GM21619 (cell line): ENCODE data around the gene ATAT1.

Experiments used
- ATAC-seq: cut with Tn5 transposase; IDR thresholded peaks from one replicate; pipeline ENCODE4 v1.9.1; 2021; ENCODE audit not compliant: unreplicated experiment

ATAT1 gene

DNA sequence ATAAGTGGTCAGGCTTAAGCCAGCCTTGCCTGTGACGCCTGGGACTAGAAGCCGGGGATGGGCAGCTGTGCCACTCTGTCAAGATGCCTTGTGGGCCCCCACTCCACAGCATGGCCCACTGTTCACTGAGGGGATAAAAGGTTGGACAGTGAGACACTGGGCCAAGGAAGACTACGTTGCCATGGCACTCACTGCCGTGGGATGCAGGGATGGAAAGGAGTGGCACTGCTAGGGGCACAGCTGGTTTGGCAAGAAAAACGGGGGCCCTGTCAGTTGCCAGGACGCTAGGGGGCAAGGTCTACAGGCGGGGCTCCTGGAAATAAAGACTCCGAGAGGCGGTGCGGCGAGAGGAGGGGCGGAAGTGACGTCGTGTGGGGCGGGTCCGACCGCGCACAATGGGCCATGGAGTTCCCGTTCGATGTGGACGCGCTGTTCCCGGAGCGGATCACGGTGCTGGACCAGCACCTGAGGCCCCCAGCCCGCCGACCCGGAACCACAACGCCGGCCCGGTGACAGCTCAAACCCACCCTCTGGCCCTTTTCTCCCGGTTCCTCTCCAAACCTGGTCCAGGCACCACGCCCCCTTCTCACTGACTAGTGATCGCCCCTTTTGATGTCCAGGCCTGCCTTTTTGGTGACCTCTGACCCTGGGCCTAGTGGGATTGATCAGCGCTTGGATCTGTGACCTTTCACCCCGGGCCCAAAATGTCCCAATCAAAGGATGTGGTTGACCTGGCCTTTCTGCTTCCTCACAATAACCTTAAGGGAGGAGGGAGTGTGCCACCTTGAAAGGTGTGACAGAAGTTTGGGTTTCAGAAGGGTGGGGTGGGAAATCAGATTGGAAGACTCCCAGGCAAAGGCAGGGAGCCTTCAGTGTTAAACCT, at the start of gene ATAT1:
TSS of gene ATAT1 (plus strand) at position 391 of the 883 bp plus-strand sequence.
- ATAC-seq: peak; percentile 86

DNA sequence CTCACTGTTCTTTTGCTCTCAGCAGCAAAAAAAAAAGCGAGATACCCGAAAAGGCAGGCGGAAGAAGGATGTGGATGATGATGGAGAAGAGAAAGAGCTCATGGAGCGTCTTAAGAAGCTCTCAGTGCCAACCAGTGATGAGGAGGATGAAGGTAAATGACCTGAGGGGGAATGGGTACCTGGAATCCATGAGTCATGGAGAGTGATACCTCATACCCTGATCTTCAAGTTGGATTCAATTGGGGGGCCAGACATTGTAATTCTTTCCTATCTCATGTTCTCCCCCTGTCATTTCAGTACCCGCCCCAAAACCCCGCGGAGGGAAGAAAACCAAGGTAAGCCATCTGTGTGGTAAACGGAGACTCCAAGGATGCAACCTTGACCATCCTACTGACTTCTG, 48.6 kb upstream of the ATAT1 start:
- no peak for ATAC-seq

DNA sequence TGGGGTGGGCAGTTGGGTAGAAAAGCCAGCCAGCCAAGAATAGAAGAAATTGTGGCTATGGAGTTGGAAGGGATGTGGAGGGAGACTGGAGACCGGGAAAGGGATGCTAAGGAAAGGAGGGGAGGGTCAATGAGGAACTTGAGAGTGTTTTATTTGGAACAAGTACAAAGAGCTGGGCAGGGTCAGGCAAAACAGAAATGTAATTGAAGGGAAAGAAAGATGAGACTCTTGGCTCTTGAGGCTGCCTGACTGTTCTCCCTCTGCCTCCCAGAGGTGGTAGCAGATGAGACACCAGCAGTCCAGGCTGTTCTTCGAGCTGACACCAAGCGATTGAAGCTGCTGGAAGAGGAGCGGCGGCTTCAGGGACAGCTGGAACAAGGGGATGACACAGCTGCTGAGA, 42.8 kb upstream of the ATAT1 start:
- ATAC-seq: no peak

DNA sequence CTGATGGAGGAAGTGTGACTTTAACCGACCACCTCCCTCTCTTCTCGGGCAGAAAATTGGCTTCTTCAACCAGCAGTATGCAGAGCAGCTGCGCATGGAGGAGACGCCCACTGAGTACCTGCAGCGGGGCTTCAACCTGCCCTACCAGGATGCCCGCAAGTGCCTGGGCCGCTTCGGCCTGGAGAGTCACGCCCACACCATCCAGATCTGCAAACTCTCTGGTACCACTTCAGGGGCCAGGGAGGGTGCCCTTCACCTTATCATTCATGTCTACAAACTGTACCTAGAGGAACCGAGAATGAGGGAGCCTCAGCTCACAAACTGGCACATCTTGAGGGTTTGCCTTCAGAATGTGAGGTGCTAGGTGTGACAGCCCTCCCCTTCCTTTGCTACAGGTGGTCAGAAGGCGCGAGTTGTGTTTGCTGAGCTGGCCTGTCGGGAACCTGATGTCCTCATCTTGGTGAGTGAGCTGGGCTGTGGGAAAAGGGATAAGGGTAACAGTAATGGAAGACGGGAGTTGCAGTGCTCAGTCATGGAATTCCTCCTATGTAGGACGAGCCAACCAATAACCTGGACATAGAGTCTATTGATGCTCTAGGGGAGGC, 36.8 kb upstream of the ATAT1 start:
- ATAC-seq: no peak

DNA sequence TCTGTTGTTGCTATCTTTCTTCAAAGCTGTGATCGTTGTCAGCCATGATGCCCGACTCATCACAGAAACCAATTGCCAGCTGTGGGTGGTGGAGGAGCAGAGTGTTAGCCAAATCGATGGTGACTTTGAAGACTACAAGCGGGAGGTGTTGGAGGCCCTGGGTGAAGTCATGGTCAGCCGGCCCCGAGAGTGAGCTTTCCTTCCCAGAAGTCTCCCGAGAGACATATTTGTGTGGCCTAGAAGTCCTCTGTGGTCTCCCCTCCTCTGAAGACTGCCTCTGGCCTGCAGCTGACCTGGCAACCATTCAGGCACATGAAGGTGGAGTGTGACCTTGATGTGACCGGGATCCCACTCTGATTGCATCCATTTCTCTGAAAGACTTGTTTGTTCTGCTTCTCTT, 36.2 kb upstream of the ATAT1 start:
- no peak for ATAC-seq

DNA sequence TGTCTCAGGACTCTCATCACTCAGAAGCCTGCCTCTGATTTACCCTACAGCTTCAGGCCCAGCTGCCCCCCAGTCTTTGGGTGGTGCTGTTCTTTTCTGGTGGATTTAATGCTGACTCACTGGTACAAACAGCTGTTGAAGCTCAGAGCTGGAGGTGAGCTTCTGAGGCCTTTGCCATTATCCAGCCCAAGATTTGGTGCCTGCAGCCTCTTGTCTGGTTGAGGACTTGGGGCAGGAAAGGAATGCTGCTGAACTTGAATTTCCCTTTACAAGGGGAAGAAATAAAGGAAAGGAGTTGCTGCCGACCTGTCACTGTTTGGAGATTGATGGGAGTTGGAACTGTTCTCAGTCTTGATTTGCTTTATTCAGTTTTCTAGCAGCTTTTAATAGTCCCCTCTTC, 35.7 kb upstream of the ATAT1 start:
- no peak for ATAC-seq

DNA sequence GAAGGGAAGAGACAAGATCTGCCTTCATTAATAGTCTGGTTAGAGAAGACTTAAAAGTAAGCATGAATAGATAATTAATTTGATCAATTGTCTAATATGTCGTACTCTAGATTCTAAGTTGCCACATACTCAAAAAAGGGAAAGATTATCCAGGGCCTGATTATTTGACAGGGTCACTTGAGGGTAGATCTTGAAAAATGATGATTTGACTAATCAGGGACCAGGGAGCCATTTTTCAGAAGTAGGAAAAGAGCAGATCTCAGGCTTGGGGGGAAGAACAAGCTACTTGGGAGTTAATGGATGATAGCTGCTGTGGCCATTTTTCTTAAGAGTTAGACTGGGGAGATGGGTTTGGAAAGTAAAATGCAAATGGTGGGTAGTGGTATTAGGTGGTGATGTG, 34.4 kb upstream of the ATAT1 start:
- ATAC-seq: no peak

DNA sequence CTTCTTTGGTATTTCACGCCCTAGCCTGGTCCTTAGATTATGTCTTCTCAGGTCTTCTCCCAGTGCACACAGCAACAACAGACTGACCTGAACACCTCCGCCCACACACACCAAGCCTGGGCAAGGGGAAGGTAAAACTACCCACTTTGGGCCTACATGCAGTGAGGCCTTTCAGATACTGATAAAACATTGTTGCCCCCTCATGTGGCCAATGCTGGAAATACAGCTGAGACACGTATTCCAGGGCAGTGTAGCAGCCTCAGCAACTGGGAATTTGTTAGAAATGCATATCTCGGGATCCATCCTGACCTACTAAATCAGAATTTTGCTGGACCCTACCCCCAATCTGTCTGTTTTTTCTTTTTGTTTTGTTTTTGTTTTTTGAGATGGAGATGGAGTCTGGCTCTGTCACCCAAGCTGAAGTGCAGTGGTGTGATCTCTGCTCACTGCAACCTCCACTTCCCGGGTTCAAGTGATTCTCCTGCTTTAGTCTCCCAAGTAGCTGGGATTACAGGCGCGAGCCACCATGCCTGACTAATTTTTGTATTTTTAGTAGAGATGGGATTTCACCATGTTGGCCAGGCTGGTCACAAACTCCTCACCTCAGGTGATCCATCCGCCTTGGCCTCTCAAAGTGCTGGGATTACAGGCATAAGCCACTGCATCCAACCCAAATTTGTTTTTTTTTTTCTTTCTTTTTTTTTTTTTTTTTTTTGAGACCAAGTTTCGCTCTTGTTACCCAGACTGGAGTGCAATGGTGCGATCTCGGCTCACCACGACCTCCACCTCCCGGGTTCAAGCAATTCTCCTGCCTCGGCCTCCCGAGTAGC, 29.1 kb upstream of the ATAT1 start:
- ATAC-seq: peak; percentile 71

DNA sequence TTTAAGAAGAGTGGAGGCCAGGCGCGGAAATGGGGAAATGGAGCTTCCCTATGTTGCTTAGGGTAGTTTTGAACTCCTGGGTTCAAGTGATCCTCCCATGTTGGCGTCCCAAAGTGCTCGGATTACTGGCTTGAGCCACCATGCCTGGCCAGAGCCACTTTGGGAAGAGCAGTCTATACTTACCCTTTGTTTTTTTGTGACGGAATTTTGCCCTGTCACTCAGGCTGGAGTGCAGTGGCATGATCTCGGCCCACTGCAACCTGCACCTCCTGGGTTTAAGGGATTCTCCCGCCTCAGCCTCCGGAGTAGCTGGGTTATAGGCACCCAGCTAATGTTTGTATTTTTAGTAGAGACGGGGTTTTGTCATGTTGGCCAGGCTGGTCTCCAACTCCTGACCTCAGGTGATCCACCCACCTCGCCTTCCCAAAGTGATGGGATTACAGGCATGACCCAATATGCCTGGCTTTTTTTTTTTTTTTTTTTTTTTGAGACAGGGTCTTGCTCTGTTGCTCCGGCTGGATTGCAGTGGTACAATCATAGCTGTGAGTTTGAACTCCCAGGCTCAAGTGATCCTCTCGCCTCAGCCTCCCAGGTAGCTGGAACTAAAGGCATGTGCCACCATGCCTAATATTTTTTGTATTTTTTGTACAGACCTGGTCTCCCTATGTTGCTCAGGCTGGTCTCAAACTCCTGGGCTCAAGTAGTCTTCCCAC, 27.6 kb upstream of the ATAT1 start:
- ATAC-seq: no peak

DNA sequence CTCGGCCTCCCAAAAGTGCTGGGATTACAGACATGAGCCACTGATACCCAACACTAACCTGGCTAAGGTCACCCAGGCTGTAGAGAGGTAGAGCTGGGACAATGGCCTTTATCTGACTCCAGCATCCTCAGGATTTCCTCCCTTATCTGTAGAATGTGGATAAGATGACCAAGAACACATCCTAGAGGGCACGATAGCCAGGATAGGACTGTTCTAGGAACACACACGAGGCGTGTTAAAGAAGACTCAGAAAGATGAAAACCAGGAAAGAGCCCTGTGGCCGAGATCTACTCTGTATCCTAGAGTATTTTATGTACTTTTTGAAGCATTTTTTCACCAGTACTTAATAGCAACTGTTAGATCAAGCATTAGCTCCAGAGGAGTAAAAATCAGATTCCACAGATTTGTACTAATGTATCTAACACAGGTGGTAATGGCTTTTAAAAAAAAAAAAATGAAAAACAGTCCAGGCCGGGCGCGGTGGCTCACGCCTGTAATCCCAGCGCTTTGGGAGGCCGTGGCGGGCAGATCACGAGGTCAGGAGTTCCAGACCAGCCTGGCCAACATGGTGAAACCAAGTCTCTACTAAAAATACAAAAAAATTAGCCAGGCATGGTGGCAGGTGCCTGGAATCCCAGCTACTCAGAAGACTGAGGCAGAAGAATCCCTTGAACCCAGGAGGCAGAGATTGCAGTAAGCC, 26.9 kb upstream of the ATAT1 start:
- ATAC-seq: no peak

DNA sequence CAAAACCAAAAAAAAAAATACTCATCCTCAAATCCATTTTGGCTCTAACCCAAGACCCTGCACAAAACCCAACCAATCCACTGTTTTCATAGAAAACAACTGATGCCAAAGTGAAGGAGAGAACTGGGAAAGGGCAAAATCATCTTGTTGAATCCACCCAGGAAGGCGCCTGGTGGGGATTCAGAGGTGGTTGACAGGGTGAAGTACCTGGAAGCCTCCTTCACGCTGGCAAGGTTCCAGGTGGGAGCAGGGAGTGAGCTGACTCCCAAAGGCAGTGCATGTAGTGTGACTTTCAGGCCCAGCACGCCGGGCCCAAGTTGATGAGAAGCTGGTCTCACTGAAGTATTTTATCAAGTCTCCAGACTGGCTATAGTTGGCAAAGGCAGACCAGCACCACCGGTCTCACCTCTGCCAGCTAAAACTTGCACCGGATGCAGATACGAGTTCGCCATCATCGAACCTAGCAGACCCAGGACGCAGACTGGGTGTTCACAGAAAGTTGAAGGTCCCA, 26.2 kb upstream of the ATAT1 start:
- no peak for ATAC-seq

DNA sequence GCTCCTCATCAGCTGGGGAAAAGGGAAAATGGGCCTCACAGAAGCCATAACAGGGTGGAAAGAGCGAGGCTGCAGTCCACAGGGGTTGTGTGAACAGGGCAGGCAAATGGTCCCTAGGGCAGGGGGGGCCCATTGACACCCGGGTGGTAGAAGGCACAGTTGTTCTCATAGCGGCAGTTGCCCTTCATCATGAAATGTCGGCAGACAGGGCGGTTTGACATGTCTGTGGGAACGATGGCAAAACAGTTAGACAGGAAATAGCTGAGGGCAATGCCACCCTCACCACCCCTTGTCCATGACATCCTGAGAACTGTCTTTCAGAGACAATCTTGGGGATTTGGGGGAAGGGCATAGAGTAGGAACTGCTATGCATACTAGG, 25.2 kb upstream of the ATAT1 start:
- no peak for ATAC-seq

DNA sequence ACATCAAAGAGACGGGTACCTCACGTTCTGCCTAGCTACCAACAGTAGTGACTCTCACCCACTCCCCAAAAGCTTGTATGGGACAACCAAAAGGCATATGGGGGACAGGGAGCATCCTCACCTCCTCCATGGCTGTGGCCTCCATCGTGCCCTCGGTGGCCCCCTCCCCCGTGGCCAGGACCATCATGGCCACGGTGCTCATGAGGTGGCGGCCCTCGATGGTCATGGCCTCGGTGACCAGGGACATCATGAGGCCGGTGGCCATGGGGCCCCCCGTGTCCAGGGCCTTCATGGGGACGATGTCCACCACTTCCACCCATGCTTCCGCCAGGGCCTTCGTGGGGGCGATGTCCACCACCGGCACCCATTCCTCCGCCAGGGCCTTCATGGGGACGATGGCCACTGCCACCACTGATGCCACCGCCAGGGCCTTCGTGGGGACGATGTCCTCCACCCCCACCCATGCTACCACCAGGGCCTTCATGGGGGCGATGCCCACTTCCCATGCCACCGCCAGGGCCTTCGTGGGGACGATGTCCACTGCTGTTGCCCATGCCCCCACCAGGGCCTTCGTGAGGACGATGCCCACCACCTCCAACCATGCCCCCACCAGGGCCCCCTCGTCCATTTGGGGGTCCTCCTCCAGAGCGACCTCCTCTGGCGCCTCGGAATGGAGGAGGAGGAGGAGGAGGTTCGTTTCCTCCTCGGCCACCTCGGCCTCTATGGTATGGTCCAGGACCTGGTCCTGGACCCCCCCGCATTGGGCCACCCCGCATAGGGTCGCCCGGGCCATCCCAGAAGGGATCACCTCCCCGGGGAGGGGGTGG, 24.6 kb upstream of the ATAT1 start:
- no peak for ATAC-seq

DNA sequence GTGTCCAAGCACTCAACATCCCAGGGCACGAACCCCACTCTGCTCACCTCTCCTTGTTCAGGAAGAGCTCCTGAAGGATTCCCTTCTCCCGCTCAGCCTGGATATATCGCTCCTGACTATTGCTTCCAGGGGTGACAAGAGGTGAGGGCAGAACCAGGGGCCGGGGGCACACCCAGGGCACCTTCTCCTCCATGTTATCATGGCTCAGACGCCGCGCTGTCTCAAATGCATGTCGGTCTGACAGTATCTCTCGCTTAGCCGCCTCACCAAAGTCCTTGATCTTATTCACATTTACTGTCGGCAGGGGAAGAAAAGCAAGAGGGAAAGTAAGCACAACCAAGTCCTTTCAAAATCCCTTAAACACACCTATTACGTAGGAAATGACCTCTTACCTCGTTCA, 22.7 kb upstream of the ATAT1 start:
- ATAC-seq: no peak

DNA sequence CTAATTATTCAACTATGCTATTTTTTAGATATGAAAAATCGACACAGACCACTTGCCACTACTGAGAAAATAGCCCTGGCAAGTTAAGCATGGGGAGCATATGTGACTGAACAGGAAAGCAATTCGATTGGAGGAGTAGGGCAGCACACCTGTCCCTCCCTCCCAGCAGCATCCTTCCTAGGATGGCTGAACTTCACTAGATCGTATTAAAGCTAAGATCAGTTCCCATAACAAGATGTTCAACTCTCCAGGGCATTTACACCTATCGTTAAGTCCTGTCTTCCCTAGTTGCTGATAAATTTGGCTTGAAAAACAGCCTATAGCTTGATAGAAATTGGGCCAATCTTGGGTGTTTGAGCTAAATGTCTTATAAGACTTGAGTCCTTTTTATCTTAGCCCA, 16.6 kb upstream of the ATAT1 start:
- no peak for ATAC-seq

DNA sequence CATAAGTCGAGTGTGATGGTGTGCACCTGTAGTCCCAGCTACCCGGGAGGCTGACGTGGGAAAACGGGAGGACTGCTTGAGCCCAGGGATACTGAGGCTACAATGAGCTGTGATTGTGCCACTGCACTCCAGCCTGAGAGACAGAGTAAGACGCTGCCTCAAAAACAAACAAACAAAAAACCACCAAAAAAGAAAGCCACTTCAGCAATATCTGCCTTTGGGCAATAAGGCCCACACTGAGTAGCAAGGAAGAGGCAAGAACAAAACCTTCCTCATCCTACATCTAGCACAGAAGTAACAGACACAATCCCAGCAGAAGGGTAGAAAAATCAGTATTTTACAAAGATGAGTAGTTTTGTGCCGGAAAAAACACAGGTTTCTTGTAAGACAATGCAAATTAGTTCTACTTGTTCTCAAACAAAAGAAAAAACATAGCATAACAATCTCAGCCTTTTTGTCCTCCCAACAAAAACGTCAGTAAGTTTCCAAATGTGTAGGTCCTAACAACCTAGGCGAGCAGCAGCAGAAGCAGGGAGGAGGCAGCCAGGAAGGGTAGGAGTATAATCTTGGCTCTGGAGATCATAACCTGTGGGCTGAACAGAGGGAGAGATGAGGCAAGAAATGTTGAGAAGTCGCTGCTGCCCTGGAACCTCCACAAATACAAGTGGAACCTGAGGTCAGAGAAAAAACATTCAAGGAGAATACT, 15.4 kb upstream of the ATAT1 start:
- ATAC-seq: no peak

DNA sequence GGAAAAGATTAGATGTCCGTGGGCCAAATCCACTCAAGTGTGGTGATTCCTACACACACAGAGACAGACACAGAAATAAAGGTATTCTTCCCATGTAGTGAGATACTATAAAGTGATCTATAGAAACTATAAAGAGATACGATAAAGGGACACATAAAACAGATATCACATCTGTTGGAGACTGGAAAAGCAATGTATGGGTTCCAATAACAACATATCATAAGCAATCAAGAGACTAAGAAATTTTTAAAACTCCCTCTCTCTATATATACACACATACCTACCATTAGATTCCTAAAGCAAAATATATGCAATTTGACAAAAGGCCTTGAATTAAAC, 14.8 kb upstream of the ATAT1 start:
- no peak for ATAC-seq

DNA sequence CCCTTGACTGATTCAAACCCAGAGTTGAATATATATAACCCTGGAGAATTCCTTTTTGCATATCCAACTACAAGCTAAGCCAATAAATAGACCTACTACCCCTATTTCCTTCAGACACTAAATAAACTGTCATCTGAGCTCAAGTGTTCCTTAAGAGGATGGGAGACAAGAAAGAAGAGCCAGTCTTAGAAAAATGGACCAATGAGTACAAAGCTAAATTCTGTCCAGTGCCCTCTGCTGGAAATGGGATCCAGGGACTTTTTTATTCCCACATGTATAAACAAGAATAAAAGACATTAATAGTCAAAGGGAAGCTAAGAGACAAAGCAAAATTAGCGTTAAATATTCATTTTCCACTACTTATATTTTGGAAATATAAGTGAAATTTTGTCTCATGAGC, 14.5 kb upstream of the ATAT1 start:
- no peak for ATAC-seq

DNA sequence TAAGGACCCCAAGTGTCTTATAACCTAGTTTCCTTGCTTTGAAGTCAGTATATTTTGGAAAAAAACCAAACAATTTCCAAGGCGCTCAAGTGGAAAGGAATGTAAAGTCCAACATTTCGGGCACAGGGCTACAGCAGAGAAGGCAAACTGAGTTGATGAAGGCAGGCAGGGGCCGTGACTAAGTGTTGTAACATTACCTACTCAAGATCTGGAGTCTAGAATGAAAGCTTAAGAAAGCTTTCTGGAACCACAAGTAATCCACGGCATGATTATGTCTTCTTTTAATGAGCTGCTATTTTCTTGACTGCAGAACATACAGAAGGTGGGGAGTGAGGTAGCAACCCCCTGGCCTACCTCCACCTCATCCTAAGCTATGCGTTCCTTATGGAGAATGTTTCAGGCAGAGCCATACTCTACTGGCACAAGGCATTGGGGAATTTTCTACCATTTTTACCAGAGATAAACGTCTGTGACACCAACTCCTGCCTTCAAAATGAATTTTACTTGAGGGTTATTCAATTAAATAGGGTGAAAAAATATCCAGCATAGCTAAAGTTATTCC, 13.9 kb upstream of the ATAT1 start:
- no peak for ATAC-seq
